Kidney (tissue), 14 donors: ENCODE data around the gene ANKS1B. TPM values are rescaled to one million over a fixed set of nuclear protein-coding genes. Genes with fewer than 3 reads are reported as not detected.

Experiments used
- DNase-seq, 5 donors: peaks; one replicate each; pipeline ENCODE4 v3.0.0-alpha.2; 2013 to 2020
- FAIRE-seq: peaks from 2 replicates; lab custom pipeline; 2012; peaks lifted over from hg19 to GRCh38; lab: Jason Lieb, UNC
- H3K27ac ChIP-seq, 2 donors: one replicate each; pipeline ENCODE4 v1.7.0; 2013; ENCODE audit warnings: low read depth in 2 of 2, low read length in 2 of 2, inconsistent platforms in 1 of 2
- H3K27me3 ChIP-seq: one replicate; pipeline ENCODE4 v1.7.1; 2013; ENCODE audit warnings: low read length, inconsistent platforms; ENCODE audit not compliant: control insufficient read depth, insufficient read depth
- H3K36me3 ChIP-seq, 3 donors: one replicate each; pipeline versions ENCODE4 v1.7.0 to v1.7.1; 2013; ENCODE audit warnings: low read length in 3 of 3, control low read depth in 1 of 3, inconsistent platforms in 1 of 3; ENCODE audit not compliant: insufficient read depth in 3 of 3, control insufficient read depth in 2 of 3
- H3K4me1 ChIP-seq, 3 donors: one replicate each; pipeline versions ENCODE4 v1.7.0 to v1.7.1; 2013; ENCODE audit warnings: low read length in 3 of 3, inconsistent platforms in 1 of 3, low read depth in 1 of 3; ENCODE audit not compliant: control insufficient read depth in 2 of 3, insufficient read depth in 2 of 3
- H3K4me3 ChIP-seq, 3 donors: one replicate each; pipeline versions ENCODE4 v1.7.0 to v1.8.1; 2013; ENCODE audit warnings: low read length in 3 of 3, control low read depth in 1 of 3, inconsistent platforms in 1 of 3
- H3K9ac ChIP-seq, 3 donors: one replicate each; pipeline versions ENCODE4 v1.7.0 to v1.7.1; 2013; ENCODE audit warnings: low read length in 3 of 3, control low read depth in 1 of 3, inconsistent platforms in 1 of 3
- H3K9me3 ChIP-seq, 3 donors: one replicate each; pipeline versions ENCODE4 v1.7.0 to v1.7.1; 2013; ENCODE audit warnings: low read length in 3 of 3, control low read depth in 1 of 3, inconsistent platforms in 1 of 3; ENCODE audit not compliant: control insufficient read depth in 2 of 3, insufficient read depth in 1 of 3
- intact Hi-C: fragments of 100-400 bp; cut with DNase I; formaldehyde crosslinking; loops from one replicate; pipeline ENCODE4 v1.11.1; 2022
- polyA plus RNA-seq: library from polyadenylated mRNA; stranded (reverse); fragments of 350-450 nt; fragmentation: Illumina TruSeq; extraction: RNeasy Lipid Tissue Mini Kit (QIAGEN cat#74804); gene quantifications from one replicate; pipeline ENCODE4 v1.2.3, GENCODE V29; 2014; ENCODE audit warnings: low read depth, low replicate concordance; ENCODE audit not compliant: insufficient read depth
- total RNA-seq: library from RNA; stranded (reverse); fragmentation: NEBNext Ultra II Directional; extraction: Animal tissue kit (Norgen Biotek cat#: 25700); gene quantifications from one replicate; pipeline ENCODE4 v1.2.1, GENCODE V29; 2021
- TF ChIP-seq, protein P1 (sequence below): IDR thresholded peaks from 3 replicates; pipeline ENCODE4 v1.5.1; 2012; ENCODE audit warnings: mild to moderate bottlenecking, moderate library complexity, borderline replicate concordance; ENCODE audit not compliant: insufficient read depth; ENCODE audit errors: extremely low read depth
- donor health status: control.
- donor health status: control.
- donor health status: control.
- donor health status: control.
- donor health status: control.
- donor health status: DM: yes; HTN: yes; CAD: no.
- donor health status: Normal renal cell carcinoma (clear cell type).

The ANKS1B gene
- total and polyA plus RNA-seq, 2 donors from 2014 or later: 1.7 to 5.8 TPM

DNA sequence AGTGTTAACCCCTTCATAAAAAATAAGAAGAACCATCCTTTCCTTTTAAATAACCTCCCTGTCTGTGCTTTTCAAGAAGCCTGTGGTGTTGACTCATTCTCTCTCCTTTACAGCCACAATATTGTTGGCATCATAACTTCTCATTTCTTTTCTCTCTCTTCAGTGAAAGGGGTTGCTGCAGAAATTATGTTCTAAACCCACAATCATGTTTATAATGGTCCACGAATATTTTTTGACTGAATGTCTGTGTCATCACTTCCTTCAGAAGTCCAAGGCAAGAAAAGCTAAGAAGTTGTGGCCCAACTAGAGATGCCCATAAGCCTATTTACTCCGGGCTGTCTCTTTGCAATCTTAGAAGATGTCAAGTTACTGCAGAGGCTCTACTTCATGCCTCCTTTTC, 851.3 kb downstream of the ANKS1B start:
- H3K36me3 ChIP-seq: no peaks in the 10 kb centered on the region
- H3K27ac ChIP-seq: no peak overlapping the region
- no peak for DNase-seq
- intact Hi-C loops: no loop called here
- H3K4me1 ChIP-seq: no peaks in the 10 kb centered on the region
- TF ChIP-seq, protein P1, sequence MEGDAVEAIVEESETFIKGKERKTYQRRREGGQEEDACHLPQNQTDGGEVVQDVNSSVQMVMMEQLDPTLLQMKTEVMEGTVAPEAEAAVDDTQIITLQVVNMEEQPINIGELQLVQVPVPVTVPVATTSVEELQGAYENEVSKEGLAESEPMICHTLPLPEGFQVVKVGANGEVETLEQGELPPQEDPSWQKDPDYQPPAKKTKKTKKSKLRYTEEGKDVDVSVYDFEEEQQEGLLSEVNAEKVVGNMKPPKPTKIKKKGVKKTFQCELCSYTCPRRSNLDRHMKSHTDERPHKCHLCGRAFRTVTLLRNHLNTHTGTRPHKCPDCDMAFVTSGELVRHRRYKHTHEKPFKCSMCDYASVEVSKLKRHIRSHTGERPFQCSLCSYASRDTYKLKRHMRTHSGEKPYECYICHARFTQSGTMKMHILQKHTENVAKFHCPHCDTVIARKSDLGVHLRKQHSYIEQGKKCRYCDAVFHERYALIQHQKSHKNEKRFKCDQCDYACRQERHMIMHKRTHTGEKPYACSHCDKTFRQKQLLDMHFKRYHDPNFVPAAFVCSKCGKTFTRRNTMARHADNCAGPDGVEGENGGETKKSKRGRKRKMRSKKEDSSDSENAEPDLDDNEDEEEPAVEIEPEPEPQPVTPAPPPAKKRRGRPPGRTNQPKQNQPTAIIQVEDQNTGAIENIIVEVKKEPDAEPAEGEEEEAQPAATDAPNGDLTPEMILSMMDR: no peak
- no peak overlapping the region for H3K9ac ChIP-seq
- H3K4me3 ChIP-seq: no peak overlapping the region
- H3K9me3 ChIP-seq: no peaks in the 10 kb centered on the region
- no peaks in the 10 kb centered on the region for H3K27me3 ChIP-seq
- no peak for FAIRE-seq

DNA sequence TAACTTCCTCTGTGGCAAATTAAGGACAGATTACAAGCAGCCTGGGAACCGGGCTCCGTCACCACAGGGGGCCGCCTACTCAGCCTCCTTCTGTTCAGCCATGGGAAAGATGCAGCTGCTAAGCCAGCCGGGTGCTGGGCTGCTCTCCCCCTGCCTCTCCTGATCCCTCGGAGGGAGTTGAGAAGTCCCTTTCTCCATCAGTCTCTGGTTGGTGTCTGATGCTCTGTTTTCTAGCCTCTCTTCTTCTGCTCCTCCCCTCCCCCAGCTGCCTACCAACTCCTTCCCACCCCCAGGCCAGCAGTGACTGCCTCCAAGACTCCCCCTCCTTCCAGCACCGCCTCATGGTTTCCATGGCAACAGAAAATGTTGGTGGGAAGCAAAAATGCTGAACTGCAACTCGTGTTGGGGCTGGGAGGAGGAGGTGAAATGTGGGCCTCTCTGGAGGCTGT, 853.0 kb downstream of the ANKS1B start:
- no peak for FAIRE-seq
- H3K9ac ChIP-seq: no peak overlapping the region
- no peak overlapping the region for H3K4me3 ChIP-seq
- no peaks in the 10 kb centered on the region for H3K36me3 ChIP-seq
- no peaks in the 10 kb centered on the region for H3K9me3 ChIP-seq
- DNase-seq: peak; percentile 40 to 64 (median 51)
- intact Hi-C loops: no loop called here
- no peaks in the 10 kb centered on the region for H3K27me3 ChIP-seq
- TF ChIP-seq, protein P1: no peak
- H3K4me1 ChIP-seq: no peaks in the 10 kb centered on the region
- no peak overlapping the region for H3K27ac ChIP-seq

DNA sequence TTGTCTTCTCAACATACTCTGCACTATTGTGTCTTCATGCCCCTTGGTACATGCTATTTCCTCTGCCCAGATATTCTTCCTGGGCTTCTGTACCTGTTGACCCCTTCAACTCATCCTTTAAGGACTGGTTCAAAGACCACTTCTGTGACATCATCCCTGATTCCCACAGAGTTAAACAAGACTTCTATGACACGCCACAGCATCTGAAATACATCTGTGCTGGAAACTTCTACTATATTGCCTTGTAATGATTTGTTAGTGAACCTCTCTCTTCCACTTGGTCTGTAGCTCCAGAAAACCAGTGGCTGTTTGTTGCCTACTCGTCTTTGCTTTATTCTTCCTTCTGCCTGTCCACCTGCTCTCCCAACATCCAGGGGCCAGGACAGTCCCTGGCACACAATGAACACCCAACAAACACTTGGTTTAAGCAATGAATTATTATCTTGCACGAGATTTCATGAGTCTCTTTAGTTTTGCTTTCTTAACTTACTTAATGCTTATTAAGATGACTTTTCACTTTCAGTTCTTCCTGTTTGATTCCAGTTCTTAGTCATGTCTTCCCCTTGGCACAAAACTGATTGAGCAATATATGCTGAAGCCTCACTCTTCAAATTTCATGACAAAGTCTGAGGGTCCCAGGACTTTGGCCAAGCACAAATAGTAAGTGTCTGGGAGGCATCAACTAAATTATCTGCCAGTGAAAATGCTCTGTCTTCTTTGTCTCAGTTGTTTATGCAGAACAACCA, 853.8 kb downstream of the ANKS1B start:
- Histone ChIP-seq H3K27ac (no peak overlapping the region), H3K4me3 (no peak overlapping the region), H3K27me3 (no peaks in the 10 kb centered on the region), H3K4me1 (no peaks in the 10 kb centered on the region), H3K9ac (no peak overlapping the region), H3K9me3 (no peaks in the 10 kb centered on the region), H3K36me3 (no peaks in the 10 kb centered on the region)
- TF ChIP-seq, protein P1: no peak
- FAIRE-seq (no peak), DNase-seq (no peak)
- intact Hi-C loops: no loop called here
